Esophagus muscularis mucosa (tissue), 4 donors: Measurements from ENCODE around the gene ZC3H7B. TPM values are rescaled to one million over a fixed set of nuclear protein-coding genes. Genes with fewer than 3 reads are reported as not detected.

Experiments used
- DNase-seq: peaks from one replicate; pipeline ENCODE4 v3.0.0-alpha.2; 2017; ENCODE audit errors: extremely low spot score
- H3K27ac ChIP-seq, 4 donors: fragments of 200-600 bp; sonication (generic); replicated peaks in 1 of 4; 1 replicate in 3 of 4; 2 replicates in 1 of 4; pipeline ENCODE4 v1.5.1; 2016 to 2019; ENCODE audit warnings: mild to moderate bottlenecking in 1 of 4
- H3K27me3 ChIP-seq, 4 donors: fragments of 200-600 bp; sonication (generic); one replicate each; pipeline versions ENCODE4 v1.5.1 to v1.6.0; 2016 to 2019
- H3K36me3 ChIP-seq, 4 donors: fragments of 200-600 bp; sonication (generic); one replicate each; pipeline ENCODE4 v1.5.1; 2016 to 2019
- H3K4me1 ChIP-seq, 4 donors: fragments of 200-600 bp; sonication (generic); one replicate each; pipeline ENCODE4 v1.5.1; 2016 to 2019
- H3K4me3 ChIP-seq, 4 donors: fragments of 200-600 bp; sonication (generic); 1 replicate in 2 of 4; 2 replicates in 2 of 4; pipeline ENCODE4 v1.5.1; 2016 to 2019; ENCODE audit warnings: mild to moderate bottlenecking in 4 of 4, moderate library complexity in 1 of 4
- H3K9me3 ChIP-seq, 4 donors: fragments of 200-600 bp; sonication (generic); 1 replicate in 3 of 4; 2 replicates in 1 of 4; pipeline ENCODE4 v1.5.1; 2016 to 2019
- CTCF ChIP-seq, 3 experiments: fragments of 200-600 bp in 2 of 3; fragments of 450-650 bp in 1 of 3; sonication (generic) in 2 of 3; IDR thresholded peaks; one replicate each; pipeline ENCODE4 v1.5.1; 2017 to 2019; ENCODE audit warnings: antibody characterized with exemption in 3 of 3, mild to moderate bottlenecking in 2 of 3, moderate library complexity in 1 of 3
- EP300 ChIP-seq: sonication (generic); formaldehyde crosslinking; IDR thresholded peaks from one replicate; pipeline ENCODE4 v1.6.1; 2017; ENCODE audit warnings: antibody characterized with exemption
- POLR2A ChIP-seq: fragments of 450-650 bp; IDR thresholded peaks from one replicate; pipeline ENCODE4 v1.6.1; 2017; ENCODE audit warnings: antibody characterized with exemption, moderate library complexity, mild to moderate bottlenecking, low read depth
- POLR2AphosphoS5 ChIP-seq, 2 donors: sonication (generic); formaldehyde crosslinking; IDR thresholded peaks; one replicate each; pipeline ENCODE4 v1.6.1; 2017; ENCODE audit warnings: antibody characterized with exemption in 2 of 2
- WGBS: methylation state at CpG from one replicate; pipeline ENCODE4 v1.1.5; 2018; 5-methylcytosine and 5-hydroxymethylcytosine counted together
- intact Hi-C: fragments of 100-400 bp; cut with DNase I; formaldehyde crosslinking; loops from one replicate; pipeline ENCODE4 v1.15.1; 2023
- total RNA-seq, 4 donors: library from RNA; depleted of rRNA; stranded (reverse); fragments of >200 nt; gene quantifications; one replicate each; pipeline versions ENCODE4 v1.1.0 to v1.2.1, GENCODE V29; 2016

The ZC3H7B gene
- total RNA-seq, 4 donors from 2014 or later: 39.9 to 72.2 (median 54.3) TPM

DNA sequence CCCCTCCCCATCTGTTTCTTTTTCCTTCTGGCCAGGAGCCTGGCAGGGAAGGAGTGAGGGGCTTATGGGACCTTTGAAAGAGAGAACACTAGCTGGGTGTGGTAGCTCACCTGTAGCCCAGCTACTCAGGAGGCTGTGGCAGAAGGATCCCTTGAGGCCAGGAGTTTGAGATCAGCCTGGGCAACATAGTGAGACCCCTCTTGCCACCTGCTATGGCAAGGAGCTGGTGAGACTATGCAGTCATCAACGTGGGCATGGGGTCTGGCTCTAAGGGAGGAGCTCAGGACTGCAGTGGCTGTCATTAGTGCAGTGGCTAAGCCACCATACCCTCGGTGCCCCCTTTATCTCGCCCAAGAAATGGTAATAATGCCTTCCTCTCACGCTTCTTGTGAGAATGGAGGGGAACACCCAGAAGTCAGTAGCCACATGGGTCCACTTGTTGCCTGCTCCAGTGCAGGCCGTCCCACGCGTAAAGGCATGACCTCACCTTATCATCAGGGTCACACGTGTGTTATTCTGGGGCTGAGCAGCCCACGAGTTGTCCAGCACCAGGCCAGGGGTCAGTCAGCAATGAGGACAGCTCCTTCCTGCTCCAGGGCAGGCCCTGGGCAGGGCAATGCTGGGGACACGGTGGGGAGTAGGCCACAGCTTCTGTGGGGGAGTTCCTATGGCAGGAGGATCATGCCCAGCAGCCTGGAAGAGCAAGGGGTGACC is 52.7 kb downstream of the ZC3H7B start:
- no peak overlapping the region for H3K27ac ChIP-seq
- no peaks in the 10 kb centered on the region for H3K27me3 ChIP-seq
- H3K9me3 ChIP-seq: no peaks in the 10 kb centered on the region
- H3K4me3 ChIP-seq: no peak overlapping the region
- 86% methylated on average over 10 of the region's 10 CpGs for WGBS
- peaks cover 0 to 3% (median 0%) of the 10 kb centered on the region in 4 donors for H3K4me1 ChIP-seq
- H3K36me3 ChIP-seq: peaks cover 62 to 100% (median 95%) of the 10 kb centered on the region in 4 donors
- TF ChIP-seq POLR2A (no peak), CTCF (IDR thresholded peaks at IDR 0.05) (no peak), POLR2AphosphoS5 (IDR thresholded peaks at IDR 0.05) (no peak), EP300 (no peak)
- intact Hi-C loops: no loop called here
- no peak for DNase-seq

DNA sequence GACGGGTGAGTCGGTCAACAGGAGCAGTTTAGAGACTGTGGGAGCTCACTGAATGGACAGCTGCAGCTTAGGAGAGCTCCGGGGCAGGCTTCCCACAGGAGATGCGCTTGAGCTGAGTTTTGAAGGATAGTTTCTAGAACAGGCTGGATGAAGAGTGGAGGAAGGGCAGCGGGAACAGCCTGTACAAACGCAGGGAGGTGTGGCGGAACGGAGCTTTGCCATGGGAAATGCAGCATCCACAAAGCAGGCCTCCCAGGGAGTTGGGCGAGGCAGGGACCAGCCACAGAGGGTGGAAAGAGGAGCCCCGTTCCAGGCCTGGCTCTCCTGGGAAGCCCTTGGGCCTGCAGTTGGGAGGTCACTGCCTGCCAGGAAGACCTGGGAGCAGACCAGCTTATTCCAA is 53.7 kb downstream of the ZC3H7B start:
- intact Hi-C loops: no loop called here

DNA sequence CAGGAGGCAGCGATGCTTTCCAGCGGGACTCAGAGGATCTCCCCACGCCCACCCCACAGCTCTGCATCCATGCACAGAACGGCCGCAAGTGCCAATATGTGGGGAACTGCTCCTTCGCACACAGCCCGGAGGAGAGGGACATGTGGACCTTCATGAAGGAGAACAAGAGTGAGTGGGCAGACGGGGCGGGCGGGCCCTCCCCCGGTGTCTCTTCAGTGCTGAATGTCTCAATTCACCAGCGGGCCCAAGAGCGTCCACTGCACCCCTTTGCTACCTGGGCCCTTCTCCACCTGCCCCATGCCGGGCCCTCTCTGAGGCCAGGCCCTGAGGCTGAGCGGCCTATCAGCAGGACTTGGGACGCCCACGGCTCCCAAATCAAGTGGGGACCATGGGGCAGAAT is 54.6 kb downstream of the ZC3H7B start:
- intact Hi-C loops: no loop called here
- DNase-seq: no peak
- H3K27me3 ChIP-seq: no peaks in the 10 kb centered on the region
- no peaks in the 10 kb centered on the region for H3K9me3 ChIP-seq
- peaks cover 51 to 82% (median 76%) of the 10 kb centered on the region in 4 donors for H3K36me3 ChIP-seq
- WGBS: 88% methylated on average over 14 of the region's 17 CpGs
- H3K27ac ChIP-seq: no peak overlapping the region
- no peak overlapping the region for H3K4me3 ChIP-seq
- TF ChIP-seq EP300 (no peak), CTCF (IDR thresholded peaks at IDR 0.05) (no peak), POLR2AphosphoS5 (IDR thresholded peaks at IDR 0.05) (no peak), POLR2A (no peak)
- H3K4me1 ChIP-seq: peaks cover 0 to 6% (median 2%) of the 10 kb centered on the region in 4 donors

More for the DNA sequence above, 53.7 kb downstream of the ZC3H7B start:
- Histone ChIP-seq H3K9me3 (no peaks in the 10 kb centered on the region), H3K27ac (no peak overlapping the region), H3K4me3 (no peak overlapping the region), H3K4me1 (peaks cover 0 to 3% (median under 1%) of the 10 kb centered on the region in 4 donors), H3K27me3 (no peaks in the 10 kb centered on the region), H3K36me3 (peaks cover 55 to 91% (median 86%) of the 10 kb centered on the region in 4 donors)
- WGBS: 90% methylated on average over 10 of the region's 10 CpGs
- TF ChIP-seq POLR2AphosphoS5 (IDR thresholded peaks at IDR 0.05) (no peak), CTCF (IDR thresholded peaks at IDR 0.05) (no peak), POLR2A (no peak), EP300 (no peak)
- DNase-seq: no peak

- Histone ChIP-seq H3K27me3 (no peaks in the 10 kb centered on the region), H3K9me3 (no peaks in the 10 kb centered on the region), H3K27ac (no peak overlapping the region), H3K36me3 (peaks cover 45 to 75% (median 70%) of the 10 kb centered on the region in 4 donors), H3K4me3 (no peak overlapping the region), H3K4me1 (peaks cover 0 to 6% (median 2%) of the 10 kb centered on the region in 4 donors)
- WGBS: 89% methylated on average over 16 of the region's 25 CpGs
- DNase-seq: no peak
- TF ChIP-seq POLR2A (no peak), POLR2AphosphoS5 (IDR thresholded peaks at IDR 0.05) (no peak), EP300 (no peak), CTCF (IDR thresholded peaks at IDR 0.05) (no peak)
- intact Hi-C loops: no loop called here
These were observed 55.2 kb downstream of the ZC3H7B start for GRCh38 chr22:41356430-41357028.
